ENCODE results near the gene GSK3A.

GRCh38 chr19:42245231-42245630 is 2.8 kb upstream of the GSK3A start:
- TF ChIP-seq SUZ12 (IDR thresholded peaks at IDR 0.05) (no peak), SP1 (IDR thresholded peaks at IDR 0.05) (no peak), LEF1 (IDR thresholded peaks at IDR 0.05; ENCODE audit: borderline replicate concordance) (no peak), ZNF384 (IDR thresholded peaks at IDR 0.05) (no peak), BHLHE40 (IDR thresholded peaks at IDR 0.05; ENCODE audit: borderline replicate concordance) (no peak), ELF4 (IDR thresholded peaks at IDR 0.05) (no peak)
